ENCODE measurements around the gene PHIP.

DNA sequence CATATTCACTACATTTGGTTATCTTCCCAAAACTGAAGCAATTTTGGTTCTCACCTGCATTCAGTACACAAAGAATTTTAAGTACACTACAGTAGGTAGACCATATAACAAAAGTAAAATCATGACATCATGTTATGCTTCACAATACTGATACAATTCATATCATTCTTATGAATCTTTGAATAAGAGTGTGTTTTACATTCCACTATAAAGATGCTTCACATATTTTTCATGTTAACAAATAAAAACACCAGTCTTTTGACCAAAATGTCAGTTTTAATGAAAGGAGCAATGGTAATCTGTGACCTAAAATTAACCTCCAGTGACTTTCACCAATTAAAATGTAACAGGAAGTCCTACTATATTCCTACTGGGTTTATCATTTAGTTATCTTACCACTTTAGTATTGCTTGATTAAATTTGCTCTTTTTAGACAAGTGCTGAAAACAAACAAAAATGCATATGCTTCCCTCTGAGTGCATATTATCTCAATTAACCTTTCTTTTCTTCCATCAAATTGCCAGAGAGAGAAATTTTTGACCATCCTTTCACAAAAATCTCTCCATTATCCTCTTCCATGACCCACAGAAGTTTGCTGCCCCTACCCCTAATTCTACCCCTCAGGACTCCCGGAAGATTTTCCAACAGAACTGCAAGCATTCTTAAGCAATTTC lies 49.3 kb downstream of the PHIP start:
- TF ChIP-seq ASH2L (IDR thresholded peaks at IDR 0.05; ENCODE audit: low read length) (no peak), RAD21 (IDR thresholded peaks at IDR 0.05 in 1 of 2, conservative IDR thresholded peaks at IDR 0.05 in 1 of 2; ENCODE audit: low read depth in 2 of 2, low read length in 2 of 2) (no peak), TAF1 (IDR thresholded peaks at IDR 0.05; ENCODE audit: low read depth, low read length) (no peak), GTF2F1 (IDR thresholded peaks at IDR 0.05; ENCODE audit: borderline replicate concordance, low read depth, low read length) (no peak), POLR2AphosphoS5 (IDR thresholded peaks at IDR 0.05; ENCODE audit: low read depth, low read length) (no peak), CREB1 (IDR thresholded peaks at IDR 0.05) (no peak), EZH2 (IDR thresholded peaks at IDR 0.05; ENCODE audit: low read depth, low read length, severe bottlenecking) (no peak), POLR2A (IDR thresholded peaks at IDR 0.05; ENCODE audit: control extremely low read depth in 1 of 2, low read depth in 2 of 2, low read length in 2 of 2) (no peak), CBX5 (IDR thresholded peaks at IDR 0.05; ENCODE audit: low read depth, low read length) (no peak), GABPA (IDR thresholded peaks at IDR 0.05; ENCODE audit: borderline replicate concordance, insufficient read depth, low read length) (no peak), JUN (IDR thresholded peaks at IDR 0.05; ENCODE audit: low read depth, low read length) (no peak), YY1 (IDR thresholded peaks at IDR 0.05; ENCODE audit: low read depth, low read length) (no peak)
- TF ChIP-seq, protein P1, sequence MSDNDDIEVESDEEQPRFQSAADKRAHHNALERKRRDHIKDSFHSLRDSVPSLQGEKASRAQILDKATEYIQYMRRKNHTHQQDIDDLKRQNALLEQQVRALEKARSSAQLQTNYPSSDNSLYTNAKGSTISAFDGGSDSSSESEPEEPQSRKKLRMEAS (IDR thresholded peaks at IDR 0.05) = no peak
- TF ChIP-seq, protein P2, sequence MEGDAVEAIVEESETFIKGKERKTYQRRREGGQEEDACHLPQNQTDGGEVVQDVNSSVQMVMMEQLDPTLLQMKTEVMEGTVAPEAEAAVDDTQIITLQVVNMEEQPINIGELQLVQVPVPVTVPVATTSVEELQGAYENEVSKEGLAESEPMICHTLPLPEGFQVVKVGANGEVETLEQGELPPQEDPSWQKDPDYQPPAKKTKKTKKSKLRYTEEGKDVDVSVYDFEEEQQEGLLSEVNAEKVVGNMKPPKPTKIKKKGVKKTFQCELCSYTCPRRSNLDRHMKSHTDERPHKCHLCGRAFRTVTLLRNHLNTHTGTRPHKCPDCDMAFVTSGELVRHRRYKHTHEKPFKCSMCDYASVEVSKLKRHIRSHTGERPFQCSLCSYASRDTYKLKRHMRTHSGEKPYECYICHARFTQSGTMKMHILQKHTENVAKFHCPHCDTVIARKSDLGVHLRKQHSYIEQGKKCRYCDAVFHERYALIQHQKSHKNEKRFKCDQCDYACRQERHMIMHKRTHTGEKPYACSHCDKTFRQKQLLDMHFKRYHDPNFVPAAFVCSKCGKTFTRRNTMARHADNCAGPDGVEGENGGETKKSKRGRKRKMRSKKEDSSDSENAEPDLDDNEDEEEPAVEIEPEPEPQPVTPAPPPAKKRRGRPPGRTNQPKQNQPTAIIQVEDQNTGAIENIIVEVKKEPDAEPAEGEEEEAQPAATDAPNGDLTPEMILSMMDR (IDR thresholded peaks at IDR 0.05; ENCODE audit: control extremely low read depth in 1 of 3, insufficient read depth in 1 of 3, low read depth in 1 of 3, low read length in 3 of 3) = no peak

Measured in H1 (cell line).